Endothelial cell of umbilical vein (primary cell): ENCODE data around the gene CCDC107.

Experiments
- CTCF ChIP-seq, 2 donors: IDR thresholded peaks; 1 replicate in 1 of 2; 2 replicates in 1 of 2; pipeline ENCODE4 v1.5.1; 2011; ENCODE audit warnings: low read length in 2 of 2, mild to moderate bottlenecking in 2 of 2, moderate library complexity in 2 of 2, control low read depth in 1 of 2, inconsistent platforms in 1 of 2, low read depth in 1 of 2; ENCODE audit not compliant: insufficient read depth in 1 of 2; ENCODE audit errors: extremely low read depth in 1 of 2
- POLR2A ChIP-seq: IDR thresholded peaks from 2 replicates; pipeline ENCODE4 v1.6.1; 2012; ENCODE audit warnings: low read depth, mild to moderate bottlenecking, control low read depth, low read length

- no peak for TF ChIP-seq POLR2A
- no peak for TF ChIP-seq CTCF (IDR thresholded peaks at IDR 0.05; ENCODE audit: extremely low read depth in 1 of 2, insufficient read depth in 1 of 2, low read depth in 1 of 2, low read length in 2 of 2)
Measured at GRCh38 chr9:35710818-35711500, 52.9 kb downstream of the CCDC107 start.
